Measurements from ENCODE around the gene HGS.
A peak's percentile ranks its signal among the peaks of the same experiment; 100 is the strongest.

The HGS gene

GRCh38 chr17:81706757-81707624 is 23.2 kb downstream of the HGS start:
- DNase-seq, result no peak

GRCh38 chr17:81707725-81708646 is 24.2 kb downstream of the HGS start:
- no peak for DNase-seq

DNA sequence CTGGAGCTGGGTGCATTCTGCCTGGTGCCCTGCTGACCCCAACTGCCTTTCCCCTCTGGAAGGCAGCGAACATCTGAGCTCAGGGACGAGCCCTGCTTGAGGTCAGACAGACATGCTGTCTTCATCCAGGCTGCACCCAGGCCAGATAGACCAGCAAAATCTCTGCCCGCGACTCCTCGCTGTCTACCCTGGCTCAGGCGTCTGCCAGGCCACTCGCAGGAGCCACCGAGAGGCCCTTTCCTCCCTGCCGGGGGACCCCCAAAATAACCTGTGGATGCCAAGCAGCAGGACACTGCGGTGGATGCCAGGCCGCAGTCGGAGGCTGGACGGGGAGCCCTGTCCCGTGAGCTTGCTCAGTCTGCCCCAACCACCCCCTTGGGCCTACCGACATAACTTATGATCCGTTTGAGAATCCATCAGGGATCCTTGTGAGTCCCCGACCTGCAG is 25.0 kb downstream of the HGS start:
- no peak for DNase-seq

DNA sequence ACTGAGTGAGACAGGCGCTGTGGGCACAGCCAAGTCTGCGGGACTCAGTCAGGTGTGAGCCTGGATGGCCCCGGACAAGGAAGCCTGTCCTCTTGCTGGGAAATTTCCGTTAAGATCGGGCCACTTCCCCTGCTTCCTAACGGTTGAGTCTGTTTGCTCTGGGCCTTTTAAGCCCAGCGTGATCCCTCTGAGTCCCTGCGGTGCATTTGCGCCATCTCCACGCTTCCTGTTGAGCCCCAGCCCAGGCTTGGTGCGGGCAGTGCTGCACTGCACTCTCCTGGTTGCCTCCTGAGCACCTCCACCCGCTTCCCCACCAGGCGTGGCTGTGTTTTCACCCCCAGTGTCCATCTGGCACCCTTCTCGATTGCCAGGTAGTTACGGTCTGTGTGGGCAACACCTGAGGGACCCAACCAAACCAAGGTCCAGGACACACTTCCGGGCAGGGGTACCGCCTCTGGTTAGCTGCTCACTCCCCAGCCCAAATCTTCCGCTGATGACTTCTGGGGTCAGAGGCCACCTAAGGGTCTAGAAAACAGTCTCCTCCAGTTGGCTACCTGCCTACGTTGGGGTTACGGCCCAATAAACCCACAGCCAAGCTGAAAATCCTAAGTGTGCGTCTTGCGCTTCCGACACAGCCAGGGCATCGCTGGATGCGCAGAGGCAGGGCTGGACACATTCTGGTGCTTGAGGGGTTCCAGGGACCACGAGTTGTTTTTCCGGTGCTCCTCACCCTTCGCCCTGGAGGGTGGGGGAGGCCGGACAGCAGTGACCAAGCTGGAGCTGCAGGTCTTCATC is 26.9 kb downstream of the HGS start:
- DNase-seq, result peak; percentile 9

DNA sequence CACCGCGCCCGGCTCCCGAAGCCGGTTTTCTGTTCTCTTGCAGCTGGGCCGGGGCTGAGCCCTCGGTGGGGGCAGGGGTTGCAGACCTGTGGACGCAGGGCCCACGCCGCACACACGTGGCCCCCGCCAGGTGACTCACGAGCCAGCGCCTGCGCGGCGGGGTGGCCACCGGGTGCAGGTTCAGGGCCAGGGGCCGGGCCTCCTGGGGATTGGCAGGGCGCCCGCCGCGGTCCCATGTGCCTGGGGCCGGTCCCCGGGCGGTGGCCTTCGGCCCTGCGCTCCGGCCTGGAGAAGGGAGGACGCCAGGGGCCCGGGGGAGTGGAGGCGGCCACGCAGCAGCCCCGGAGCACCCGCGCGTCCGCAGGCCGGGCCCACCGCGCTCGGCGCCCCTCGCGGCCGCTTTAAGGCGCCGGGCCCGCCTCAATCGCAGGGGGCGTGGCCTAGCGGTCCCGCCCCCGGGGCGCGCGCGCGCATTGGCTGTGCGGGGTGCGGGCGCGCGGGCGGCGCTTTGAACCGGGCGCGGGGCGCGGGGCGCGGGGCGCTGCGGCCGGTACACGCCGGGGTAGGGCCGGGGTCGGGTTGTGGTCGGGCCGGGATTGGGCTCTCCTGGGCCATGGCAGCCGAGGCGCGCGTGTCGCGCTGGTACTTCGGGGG is 28.1 kb downstream of the HGS start, which contains the start of gene SLC25A10:
SLC25A10 (plus strand) TSS at position 471 of the 654 bp plus-strand sequence; CDS start at position 614, 143 bp downstream.
- peak; percentile 78 for DNase-seq

DNA sequence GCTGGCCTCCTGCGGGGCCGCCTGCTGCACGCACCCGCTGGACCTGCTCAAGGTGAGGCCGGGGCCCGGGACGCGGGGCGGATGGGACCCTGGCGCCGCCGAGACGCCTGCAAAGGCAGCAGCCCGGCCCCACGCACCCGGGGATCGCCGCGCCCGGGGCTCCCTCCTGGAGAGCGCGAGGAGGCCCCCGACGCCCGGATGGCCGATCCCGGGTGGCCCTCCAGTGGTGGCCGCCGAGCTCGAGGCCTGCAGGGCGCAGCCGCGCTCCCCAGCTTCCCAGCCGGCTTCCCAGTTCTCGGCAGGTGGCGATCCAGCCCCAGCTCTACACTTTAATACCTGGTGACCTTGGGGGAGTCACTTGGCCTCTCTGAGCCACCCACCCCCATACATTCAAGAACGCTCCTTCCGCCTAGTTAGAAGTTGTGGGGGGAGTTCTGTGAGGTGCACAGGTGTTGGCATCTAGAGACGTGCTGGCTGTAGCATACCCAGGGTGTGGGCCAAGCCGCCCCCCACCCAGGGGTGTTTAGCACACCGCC is 28.7 kb downstream of the HGS start:
- DNase-seq, result no peak

GRCh38 chr17:81713004-81713555 is 29.3 kb downstream of the HGS start:
- DNase-seq, result no peak

DNA sequence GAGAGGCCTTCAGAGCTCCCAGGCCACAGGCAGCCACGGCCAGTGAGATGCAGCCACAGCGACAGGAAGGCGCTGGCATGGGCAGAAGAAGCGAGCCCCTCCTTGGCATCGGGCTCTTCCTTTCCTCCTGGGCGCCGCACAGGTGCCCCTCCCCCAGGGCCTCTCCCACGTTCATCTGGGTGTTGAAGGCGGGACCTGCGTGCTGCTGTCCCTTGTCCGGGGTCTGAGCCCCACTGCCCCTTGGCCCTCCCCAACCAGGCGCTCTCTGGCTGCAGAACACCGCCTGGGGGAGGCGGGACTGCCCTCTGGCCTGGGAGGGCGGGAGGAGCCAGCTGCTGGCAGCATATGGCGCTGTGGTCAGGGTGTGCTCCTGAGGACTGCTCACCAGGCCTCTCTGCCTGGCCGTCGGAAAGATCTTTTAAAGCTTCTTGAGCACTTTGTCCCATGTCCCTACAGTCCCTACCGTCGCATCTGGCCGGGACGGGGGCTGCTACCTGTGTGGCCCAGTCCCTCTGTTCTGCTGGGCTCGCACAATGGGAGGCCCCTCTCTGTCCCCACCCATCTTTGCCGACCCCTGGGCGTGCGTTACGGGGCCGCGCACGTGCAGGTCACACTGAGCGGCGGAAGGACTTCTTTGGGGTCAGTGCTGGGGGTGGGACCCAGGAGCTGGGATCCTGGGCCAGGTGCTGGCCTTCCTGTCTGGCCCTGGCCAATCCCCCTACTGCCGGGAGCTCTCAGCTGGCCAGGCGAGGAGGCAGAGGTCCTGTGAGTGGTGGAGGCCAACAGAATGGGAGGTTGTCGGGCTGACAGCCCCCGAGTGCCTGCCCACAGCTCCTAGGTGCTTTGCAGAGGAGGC is 30.0 kb downstream of the HGS start:
- no peak for DNase-seq

DNA sequence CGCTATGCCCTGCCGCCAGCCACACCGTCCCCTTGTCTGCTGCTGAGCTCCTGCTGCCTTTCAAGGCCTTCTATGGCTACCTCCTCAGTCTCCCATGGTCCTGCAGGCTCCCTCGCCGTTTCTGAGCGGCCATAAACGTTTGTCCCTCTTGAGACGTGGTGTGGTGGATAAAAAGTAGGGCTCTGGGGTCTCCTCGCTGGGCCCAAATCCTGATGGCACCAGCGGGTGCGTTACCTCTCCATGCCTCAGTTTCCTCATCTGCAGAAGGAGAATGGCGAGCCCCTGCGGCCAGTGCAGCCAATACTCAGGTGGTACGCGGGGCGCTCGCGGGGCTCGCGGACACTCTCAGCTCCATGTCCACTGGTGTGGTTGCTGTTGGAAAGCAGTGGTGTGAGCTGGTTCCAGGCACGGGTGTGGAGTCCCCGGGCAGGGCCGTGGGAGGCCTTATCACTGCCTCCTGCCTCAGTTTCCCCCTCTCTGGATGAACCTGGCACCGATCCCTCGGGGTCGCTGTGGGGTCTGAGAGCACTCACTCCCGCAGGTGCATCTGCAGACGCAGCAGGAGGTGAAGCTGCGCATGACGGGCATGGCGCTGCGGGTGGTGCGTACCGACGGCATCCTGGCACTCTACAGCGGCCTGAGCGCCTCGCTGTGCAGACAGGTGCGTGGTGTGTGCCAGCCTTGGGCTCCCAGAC is 30.7 kb downstream of the HGS start:
- no peak for DNase-seq

DNA sequence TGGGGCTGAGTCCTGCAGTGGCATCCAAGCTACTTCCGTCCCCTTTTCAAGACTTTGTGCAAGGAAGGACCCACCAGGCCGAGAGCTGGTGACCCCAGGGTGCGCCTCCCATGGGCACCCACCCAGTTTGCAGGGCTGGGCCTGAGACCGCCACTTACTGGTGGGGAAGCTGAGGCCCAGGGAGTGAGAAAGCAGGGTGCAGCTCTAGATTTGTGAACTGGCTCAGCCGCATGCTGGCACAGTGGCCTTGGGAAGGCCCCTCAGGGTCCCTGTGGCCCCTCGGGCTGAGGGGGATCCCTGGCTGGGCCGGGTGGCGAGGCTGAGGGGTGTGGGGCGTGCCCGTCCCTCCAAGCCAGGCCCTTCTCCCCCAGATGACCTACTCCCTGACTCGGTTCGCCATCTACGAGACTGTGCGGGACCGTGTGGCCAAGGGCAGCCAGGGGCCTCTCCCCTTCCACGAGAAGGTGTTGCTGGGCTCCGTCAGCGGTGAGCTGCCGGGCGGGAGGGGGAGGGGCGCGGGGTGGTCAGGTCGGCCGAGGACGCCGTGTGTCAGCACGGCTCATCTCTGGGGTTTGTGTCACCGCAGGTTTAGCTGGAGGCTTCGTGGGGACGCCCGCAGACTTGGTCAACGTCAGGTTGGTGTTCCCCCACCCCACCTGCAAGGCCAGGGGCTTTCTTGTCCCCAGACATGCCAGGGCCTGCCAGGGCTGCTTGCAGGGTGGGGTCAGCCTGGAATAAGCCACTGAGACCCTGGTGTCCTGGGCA is 31.5 kb downstream of the HGS start:
- DNase-seq, result no peak

DNA sequence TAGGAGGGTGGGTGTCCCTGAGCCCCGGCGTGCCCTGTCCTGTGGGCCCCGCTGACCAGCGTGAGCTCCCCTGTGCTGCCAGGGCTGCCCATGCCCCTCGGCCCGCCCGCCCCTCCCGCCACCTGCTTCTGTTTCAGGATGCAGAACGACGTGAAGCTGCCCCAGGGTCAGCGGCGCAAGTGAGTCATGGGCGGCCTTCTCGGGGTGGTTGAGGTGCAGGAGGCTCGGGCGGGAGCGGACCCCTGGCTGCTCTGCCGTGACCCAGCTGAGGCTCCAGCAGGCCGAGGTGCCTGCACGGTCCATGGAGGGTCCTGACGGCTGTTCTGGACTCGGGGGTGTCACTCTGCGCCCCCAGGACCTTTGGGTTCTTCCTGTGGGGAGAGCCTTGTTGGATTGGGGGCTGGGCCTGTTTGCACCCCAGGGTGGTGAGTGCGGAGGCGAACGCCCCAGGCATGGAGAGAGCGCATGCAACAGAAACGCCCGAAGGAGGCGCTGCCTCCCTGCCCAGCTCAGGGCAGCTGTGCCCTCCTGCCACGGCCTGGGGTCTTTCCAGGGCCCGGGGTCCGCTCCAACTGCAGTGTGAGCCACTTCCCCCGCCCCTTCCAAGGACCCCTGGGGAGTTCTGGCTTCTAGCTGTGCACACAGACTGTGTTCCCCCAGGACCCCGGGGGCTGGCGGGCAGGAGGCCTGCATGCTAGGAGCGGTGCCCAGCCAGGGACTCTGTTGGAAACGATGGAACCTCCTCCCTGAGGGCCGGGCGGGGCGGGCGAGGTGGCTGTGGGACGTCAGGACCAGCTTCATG is 32.3 kb downstream of the HGS start:
- no peak for DNase-seq

DNA sequence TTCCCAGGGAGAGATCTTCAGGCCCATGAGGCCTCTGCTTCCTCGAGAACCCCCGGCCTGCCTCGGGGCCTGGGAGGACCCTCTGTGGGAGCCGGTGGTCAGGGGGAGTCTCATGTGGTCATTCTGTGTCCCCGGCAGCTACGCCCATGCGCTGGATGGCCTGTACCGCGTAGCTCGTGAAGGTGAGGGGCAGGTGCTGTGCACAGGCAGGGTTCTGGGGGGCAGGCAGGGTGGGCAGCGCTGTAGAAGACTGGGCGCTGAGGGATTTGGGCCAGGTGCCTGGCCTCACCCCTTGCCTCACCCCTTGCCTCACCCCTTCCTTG is 32.8 kb downstream of the HGS start:
- DNase-seq, result no peak

DNA sequence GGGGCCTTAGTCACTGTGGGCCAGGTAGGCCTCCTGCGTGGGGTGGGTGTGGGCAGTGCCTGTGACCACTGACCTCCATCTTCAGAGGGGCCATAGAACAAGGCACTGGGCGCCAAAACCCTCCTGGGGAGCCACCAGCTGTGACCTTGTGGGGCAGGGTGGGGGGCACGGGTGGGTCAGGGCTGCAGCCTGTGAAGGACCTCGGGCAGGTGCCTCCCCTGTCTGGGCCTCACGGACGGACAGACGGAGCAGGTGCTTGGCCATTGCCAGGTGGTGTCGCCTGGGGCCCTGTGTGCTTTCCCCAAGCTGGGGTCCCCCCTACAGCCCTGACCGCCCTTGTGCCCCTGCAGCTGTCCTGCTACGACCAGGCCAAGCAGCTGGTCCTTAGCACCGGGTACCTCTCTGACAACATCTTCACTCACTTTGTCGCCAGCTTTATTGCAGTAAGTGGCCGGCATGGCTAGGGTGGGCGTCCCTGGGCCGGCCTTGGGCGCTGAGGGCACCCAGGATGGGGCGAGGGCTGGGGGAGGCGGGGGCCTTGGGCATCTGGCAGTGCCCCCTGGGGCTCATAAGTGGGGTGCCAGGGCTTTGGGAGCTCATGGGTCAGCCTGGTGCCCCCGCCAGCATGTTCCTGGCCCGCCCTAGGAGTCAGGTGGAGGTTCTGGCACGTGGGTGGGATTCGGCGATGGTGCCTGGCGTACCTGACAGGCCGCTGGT is 33.4 kb downstream of the HGS start:
- no peak for DNase-seq

- no peak for DNase-seq
These were observed 33.9 kb downstream of the HGS start for GRCh38 chr17:81717766-81718089.

DNA sequence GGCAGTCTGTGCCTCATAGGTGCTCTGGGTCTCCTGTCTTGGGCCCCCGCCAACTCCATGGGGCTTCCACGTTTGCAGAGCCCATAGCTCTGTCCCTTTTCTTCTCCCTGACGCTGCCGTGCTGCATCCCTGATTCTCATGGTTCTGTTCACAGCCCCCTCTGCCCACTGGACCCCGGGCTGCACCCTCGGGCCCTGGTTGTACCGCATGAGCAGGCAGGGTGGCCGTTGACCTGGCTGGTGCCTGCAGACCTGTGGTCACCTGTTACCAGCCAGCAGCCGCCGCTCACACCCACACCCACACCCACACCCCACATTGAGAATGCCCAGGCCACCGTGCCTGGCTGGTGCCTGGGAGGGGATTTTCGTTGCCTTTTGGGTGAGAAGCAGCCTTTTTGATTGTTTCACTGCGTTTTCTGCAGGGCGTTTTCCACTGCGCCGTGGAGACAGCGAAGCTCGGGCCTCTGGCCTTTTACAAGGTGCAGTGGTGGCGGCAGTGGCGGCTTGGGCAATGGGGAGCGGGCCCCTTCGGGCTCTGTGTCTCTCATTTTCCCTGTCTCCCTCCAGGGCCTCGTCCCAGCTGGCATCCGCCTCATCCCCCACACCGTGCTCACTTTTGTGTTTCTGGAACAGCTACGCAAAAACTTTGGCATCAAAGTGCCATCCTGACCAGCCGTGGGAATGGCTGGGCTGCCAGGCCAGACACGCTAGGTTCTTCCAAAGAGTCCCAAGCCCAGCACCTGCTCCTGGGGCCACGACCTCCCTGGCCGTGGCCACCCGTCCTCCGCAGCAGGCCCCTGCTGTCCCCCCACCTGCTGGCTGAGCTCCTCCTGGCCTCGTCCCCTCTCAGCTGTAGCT is 35.8 kb downstream of the HGS start:
- DNase-seq, result no peak

GRCh38 chr17:81720267-81721071 is 36.7 kb downstream of the HGS start:
- DNase-seq, result no peak
